AG04450 (cell line): ENCODE results near the gene KRT83. TPM values are rescaled to one million over a fixed set of nuclear protein-coding genes. Genes with fewer than 3 reads are reported as not detected.
"Not testable (repeated sequence)": the region's sequence is repeated elsewhere in the genome, so short reads cannot be mapped to it uniquely, and the experiment has no call there.

Source experiments
- CTCF ChIA-PET: fragments of 300-600, 350-600 bp; formaldehyde crosslinking; extraction: SDS; loops from one replicate; lab custom pipeline; 2022; ENCODE audit warnings: antibody characterized with exemption, inconsistent platforms; lab: Charles Lee
- POLR2A ChIA-PET: fragments of 350-600 bp; formaldehyde crosslinking; extraction: SDS; loops from one replicate; lab custom pipeline; 2021; ENCODE audit warnings: antibody characterized with exemption, inconsistent platforms; lab: Yijun Ruan, JAX
- DNase-seq: peaks from one replicate; pipeline ENCODE4 v3.0.0-alpha.2; 2011; ENCODE audit warnings: low read depth, low spot score
- H3K27ac ChIP-seq: one replicate; pipeline ENCODE4 v1.5.1; 2012; ENCODE audit warnings: low read depth, low read length, control low read depth
- H3K27me3 ChIP-seq: one replicate; pipeline ENCODE4 v1.6.0; 2012; ENCODE audit warnings: low read length; ENCODE audit not compliant: control insufficient read depth, insufficient read depth
- H3K4me3 ChIP-seq: 2 replicates; pipeline ENCODE4 v1.5.1; 2011; ENCODE audit warnings: mild to moderate bottlenecking, low read depth, low read length, control low read depth
- H3K9me3 ChIP-seq: 2 replicates; pipeline ENCODE4 v1.5.1; 2012; ENCODE audit warnings: low read length; ENCODE audit not compliant: control insufficient read depth, insufficient read depth
- polyA plus RNA-seq: library from polyadenylated mRNA; depleted of rRNA; stranded (reverse); fragments of >200 nt; gene quantifications from 2 replicates; pipeline ENCODE4 v1.2.3, GENCODE V29; 2011
- TF ChIP-seq, protein P1 (sequence below): IDR thresholded peaks from 2 replicates; pipeline ENCODE4 v1.5.1; 2011; ENCODE audit warnings: low read depth, low read length, control low read depth, inconsistent platforms

KRT83 gene
- polyA plus RNA-seq, 1 experiment, result 0.04 TPM

DNA sequence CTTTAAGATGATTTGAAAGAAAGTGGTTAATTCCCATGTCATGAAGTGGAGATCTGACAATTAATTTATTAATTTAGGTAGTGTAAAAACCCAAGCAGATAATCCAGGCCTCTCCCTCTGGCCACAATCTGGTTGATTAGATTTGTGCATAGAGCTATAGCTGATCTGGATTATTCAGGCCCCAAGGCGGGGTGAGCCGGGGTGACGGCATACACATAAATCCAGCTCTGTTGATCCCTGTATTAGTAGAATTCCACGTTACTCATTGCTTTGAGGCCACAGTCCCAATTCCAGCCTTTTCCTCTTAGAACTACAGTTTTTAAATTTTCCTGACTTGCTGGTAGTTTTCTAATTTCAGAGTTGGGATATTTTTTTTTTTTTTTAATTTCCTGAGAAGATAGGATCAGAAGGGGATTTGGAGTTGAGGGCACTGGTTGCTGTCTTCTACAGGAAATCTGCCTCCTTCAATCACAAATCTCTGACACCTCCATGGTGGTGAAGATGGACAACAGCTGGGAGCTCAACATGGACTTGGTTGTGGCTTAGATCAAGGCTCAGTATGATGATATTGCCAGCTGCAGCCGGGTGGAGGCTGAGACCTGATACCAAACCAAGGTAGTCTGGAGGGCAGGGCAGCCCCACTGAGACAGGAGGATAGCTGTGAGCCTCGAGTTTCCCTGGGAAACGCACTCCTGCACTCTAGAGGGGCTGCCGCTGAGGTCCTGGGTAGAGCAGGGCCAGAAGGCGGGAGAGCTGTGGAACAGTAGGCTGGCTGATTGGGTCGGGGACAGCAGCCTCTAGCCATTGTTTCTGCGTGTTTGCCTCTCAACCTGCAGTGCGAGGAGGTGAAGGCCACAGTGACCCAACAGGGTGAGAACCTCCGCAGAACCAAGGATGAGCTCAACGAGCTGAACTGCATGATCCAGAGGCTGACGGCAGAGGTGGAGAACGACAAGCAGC lies 26.6 kb upstream of the KRT83 start:
- ChIA-PET POLR2A (no interaction called here), CTCF (interaction anchor here (0.5 to 1.2 kb wide), 2 partner anchors 10 to 323 kb away, joined by 3 to 4 read pairs; no protein-coding TSS in a partner anchor)
- H3K27ac ChIP-seq, result no peak overlapping the region
- H3K27me3 ChIP-seq, result peaks cover 36% of the 10 kb centered on the region
- peaks cover 8% of the 10 kb centered on the region for H3K9me3 ChIP-seq
- H3K4me3 ChIP-seq, result no peak overlapping the region
- no peak for DNase-seq
- TF ChIP-seq, protein P1, sequence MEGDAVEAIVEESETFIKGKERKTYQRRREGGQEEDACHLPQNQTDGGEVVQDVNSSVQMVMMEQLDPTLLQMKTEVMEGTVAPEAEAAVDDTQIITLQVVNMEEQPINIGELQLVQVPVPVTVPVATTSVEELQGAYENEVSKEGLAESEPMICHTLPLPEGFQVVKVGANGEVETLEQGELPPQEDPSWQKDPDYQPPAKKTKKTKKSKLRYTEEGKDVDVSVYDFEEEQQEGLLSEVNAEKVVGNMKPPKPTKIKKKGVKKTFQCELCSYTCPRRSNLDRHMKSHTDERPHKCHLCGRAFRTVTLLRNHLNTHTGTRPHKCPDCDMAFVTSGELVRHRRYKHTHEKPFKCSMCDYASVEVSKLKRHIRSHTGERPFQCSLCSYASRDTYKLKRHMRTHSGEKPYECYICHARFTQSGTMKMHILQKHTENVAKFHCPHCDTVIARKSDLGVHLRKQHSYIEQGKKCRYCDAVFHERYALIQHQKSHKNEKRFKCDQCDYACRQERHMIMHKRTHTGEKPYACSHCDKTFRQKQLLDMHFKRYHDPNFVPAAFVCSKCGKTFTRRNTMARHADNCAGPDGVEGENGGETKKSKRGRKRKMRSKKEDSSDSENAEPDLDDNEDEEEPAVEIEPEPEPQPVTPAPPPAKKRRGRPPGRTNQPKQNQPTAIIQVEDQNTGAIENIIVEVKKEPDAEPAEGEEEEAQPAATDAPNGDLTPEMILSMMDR, result no peak

DNA sequence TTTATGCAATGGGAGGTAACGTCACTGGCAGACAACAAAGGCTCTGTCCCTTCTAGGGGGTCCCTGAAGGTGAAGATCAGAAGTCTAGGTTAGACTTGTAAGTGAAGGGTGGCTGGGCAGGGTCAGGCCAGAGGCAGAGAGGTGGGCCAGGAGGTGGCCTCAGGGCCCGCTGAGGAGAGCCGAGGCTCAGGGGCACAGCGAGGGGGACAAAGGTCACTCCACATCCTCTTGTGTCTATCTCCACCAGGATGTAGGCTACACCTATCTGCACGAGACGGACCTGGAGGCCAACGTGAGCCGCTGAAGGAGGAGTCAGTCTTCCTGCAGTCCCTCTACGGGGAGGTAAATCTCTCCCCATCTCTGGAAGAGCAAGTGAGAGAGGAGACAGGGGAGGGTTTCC lies 25.8 kb upstream of the KRT83 start:
- no peak overlapping the region for H3K4me3 ChIP-seq
- POLR2A ChIA-PET, result no interaction called here
- peaks cover 8% of the 10 kb centered on the region for H3K9me3 ChIP-seq
- TF ChIP-seq, protein P1, result no peak
- no peak for DNase-seq
- CTCF ChIA-PET, result interaction anchor here (1.2 kb wide), 1 partner anchor 9 kb away, joined by 3 read pairs; no protein-coding TSS in a partner anchor
- peaks cover 41% of the 10 kb centered on the region for H3K27me3 ChIP-seq
- no peak overlapping the region for H3K27ac ChIP-seq

DNA sequence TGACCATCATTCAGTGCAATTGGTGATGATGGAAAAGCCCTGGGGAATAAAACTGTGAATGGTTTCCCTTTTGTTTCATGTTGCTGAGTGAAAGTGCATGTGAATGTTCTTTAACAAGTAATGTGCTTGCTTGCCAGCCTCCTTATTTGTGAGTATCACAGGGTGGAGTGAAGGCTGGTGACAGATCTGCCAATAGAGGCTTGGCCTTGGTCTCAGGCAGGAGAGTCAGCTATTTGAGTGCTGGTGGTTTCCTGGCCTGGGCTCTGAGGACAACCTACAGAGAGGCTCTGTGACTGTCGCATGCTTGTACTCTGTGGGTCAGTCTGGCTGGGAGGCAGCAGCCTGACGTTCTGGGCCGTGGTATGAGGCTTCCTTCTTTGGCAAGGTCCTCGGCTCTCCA lies 25.4 kb upstream of the KRT83 start:
- Histone ChIP-seq H3K9me3 (peaks cover 8% of the 10 kb centered on the region), H3K27me3 (peaks cover 38% of the 10 kb centered on the region), H3K4me3 (no peak overlapping the region), H3K27ac (no peak overlapping the region)
- TF ChIP-seq, protein P1, result no peak
- POLR2A ChIA-PET, result no interaction called here
- DNase-seq, result no peak
- CTCF ChIA-PET, result interaction anchor here (0.6 to 1.2 kb wide), 2 partner anchors 9 to 19 kb away, joined by 3 to 4 read pairs; no protein-coding TSS in a partner anchor

DNA sequence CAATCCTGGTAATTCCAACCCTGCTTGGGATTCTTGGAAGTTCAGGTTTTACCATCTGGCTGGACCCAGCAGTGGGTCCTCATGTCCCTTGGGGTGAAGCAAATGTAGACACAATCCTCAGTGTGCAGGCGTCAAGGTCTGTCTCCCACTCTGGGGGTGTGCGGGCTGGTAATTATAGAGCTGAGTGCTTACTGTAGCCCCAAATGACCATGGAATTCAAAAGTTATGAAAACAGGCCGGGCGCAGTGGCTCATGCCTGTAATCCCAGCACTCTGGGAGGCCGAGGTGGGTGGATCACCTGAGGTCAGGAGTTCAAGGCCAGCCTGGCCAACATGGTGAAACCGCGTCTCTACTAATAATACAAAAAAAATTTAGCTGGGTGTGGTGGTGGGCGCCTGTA lies 23.8 kb upstream of the KRT83 start:
- DNase-seq, POLR2A ChIA-PET: not testable (repeated sequence)
- CTCF ChIA-PET, result interaction anchor here (0.6 kb wide), 1 partner anchor 27 kb away, joined by 3 read pairs; no protein-coding TSS in a partner anchor

DNA sequence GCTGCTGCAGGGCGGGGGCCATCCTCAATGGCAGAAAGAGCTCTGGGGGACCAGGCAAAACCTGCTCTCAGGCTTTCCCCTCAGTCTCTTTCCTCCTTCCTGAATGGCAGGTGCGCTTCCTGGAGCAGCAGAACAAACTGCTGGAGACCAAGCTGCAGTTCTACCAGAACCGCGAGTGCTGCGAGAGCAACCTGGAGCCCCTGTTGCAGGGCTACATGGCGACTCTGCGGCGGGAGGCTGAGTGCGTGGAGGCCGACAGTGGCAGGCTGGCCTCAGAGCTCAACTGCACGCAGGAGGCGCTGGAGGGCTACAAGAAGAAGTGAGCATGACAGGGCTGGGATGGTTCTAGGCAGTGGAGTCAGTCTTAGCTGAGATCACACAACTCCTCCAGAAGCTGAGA lies 22.9 kb upstream of the KRT83 start:
- H3K27ac ChIP-seq, result no peak overlapping the region
- TF ChIP-seq, protein P1, result no peak
- POLR2A ChIA-PET, result no interaction called here
- H3K4me3 ChIP-seq, result no peak overlapping the region
- H3K27me3 ChIP-seq, result peaks cover 38% of the 10 kb centered on the region
- CTCF ChIA-PET, result no interaction called here
- peaks cover 8% of the 10 kb centered on the region for H3K9me3 ChIP-seq
- no peak for DNase-seq

More for the DNA sequence above, 23.8 kb upstream of the KRT83 start:
- not testable (repeated sequence) for H3K9me3 ChIP-seq, H3K27ac ChIP-seq, H3K4me3 ChIP-seq
- peaks cover 37% of the 10 kb centered on the region for H3K27me3 ChIP-seq
